Transverse colon (tissue), 4 donors: ENCODE data around the gene COMTD1.

Experiments used
- CTCF ChIP-seq, 5 experiments: fragments of 200-600 bp in 3 of 5; fragments of 450-650 bp in 2 of 5; sonication (generic) in 3 of 5; IDR thresholded peaks; 1 replicate in 2 of 5; 2 replicates in 3 of 5; pipeline ENCODE4 v1.5.1; 2016 to 2017; ENCODE audit warnings: antibody characterized with exemption in 5 of 5, inconsistent platforms in 3 of 5, mild to moderate bottlenecking in 2 of 5, moderate library complexity in 1 of 5
- EP300 ChIP-seq: sonication (generic); formaldehyde crosslinking; IDR thresholded peaks from one replicate; pipeline ENCODE4 v1.6.1; 2017; ENCODE audit warnings: antibody characterized with exemption, low read depth
- POLR2A ChIP-seq: fragments of 450-650 bp; IDR thresholded peaks from one replicate; pipeline ENCODE4 v1.6.1; 2016; ENCODE audit warnings: antibody characterized with exemption, mild to moderate bottlenecking, moderate library complexity
- POLR2AphosphoS5 ChIP-seq, 3 donors: sonication (generic); formaldehyde crosslinking; IDR thresholded peaks; one replicate each; pipeline ENCODE4 v1.6.1; 2016; ENCODE audit warnings: antibody characterized with exemption in 3 of 3

DNA sequence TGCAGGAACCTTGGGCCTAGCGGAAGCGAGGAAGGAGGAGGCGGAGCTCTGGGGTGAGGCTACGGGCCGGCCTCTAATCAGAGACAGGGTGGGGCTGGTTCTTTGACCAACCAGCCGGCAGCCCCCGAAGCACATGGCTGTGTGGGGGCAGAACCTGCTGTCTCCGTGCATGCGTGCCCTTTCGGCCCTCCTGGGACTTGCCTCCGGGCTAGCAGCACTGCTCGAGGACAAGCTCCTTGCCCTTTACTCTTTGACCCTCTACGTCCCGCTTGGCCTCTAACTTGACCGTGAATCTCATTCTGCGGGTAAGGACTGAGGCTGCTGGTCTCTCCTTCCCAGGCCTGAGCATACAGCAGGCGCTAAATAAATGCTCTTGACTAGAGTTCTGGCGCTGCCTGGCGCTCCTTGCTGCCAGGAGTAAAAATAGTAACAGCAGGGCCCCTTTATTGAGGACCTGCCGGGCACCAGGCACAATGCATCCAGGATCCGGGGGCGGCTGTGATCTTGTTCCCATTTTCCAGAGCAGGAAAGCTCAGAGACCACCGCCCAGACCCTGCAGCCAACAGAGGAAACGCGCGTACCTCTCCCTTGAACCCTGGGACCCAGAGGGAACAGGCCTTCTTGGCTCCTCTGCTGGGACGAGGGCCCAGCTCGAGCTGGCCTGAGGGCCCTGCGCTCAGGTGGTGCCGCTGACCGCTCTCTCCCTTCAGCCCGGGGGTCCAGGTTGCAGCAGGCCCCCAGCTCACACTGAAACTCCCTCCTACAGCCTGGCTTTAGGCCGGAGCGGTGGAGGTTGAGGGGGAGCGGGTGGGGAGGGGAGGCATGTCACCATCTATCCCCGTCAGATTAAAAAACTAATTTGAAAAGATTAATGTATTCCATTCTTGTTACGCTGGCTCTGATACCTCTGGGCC, 2.7 kb upstream of the COMTD1 start:
- no peak for TF ChIP-seq CTCF (IDR thresholded peaks at IDR 0.05)
- no peak for TF ChIP-seq POLR2A
- no peak for TF ChIP-seq EP300
- no peak for TF ChIP-seq POLR2AphosphoS5 (IDR thresholded peaks at IDR 0.05)
